ENCODE data around the gene SCN4B.

SCN4B gene

DNA sequence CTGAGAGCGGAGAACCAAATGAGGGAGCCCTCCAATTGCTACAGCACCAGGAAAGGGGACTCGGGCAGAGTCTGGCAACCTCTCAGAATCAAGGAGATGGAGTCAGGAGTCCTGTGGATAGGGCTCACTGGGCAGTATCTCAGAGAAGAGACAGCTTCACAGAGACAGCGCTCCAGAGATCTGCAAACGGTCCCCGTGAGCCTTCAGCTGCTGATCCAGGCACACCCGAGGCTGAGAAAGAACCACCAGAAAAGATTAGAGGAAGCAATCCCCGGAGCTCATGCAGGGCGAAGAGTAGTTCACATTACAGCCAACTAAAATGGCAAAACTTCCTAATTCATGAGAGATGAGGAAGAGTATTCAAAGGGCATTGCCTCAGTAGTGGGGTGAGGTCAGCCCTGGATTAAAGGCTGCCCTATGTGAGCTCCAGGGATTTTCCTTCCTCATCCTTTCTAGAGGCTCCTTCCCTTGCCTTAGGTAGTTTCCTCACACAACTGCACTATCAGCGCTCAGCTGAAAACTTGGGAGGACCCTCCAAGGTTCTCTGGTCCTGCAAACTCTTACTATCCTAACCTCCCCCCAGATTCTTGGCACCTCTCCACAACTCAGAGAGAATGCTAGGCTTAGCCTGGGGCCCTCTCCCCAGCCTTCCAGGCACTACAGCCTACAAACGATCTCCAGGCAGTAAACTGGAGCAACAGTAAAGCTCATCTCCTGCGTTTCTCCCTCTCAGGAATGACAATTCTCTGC is 23.7 kb downstream of the SCN4B start:
- no peak for DNase-seq

DNA sequence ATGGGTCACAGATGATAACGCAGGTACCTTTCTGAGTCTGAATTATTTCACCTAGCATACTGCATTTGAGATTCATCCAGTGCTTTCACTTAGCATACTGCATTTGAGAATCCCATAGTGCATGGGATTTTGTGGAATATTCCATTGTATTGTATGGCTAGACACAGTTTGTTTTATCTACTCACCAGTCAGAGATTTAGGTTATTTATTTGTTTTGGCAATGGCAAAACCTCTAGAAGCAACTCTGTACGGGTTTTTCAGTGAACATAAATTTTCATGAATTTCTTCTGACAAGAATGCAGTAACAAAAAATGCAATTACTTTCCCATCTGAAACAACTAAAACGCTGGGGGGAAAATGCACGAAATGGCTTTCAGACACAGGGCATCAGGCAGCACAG is 24.3 kb downstream of the SCN4B start:
- DNase-seq, result no peak

DNA sequence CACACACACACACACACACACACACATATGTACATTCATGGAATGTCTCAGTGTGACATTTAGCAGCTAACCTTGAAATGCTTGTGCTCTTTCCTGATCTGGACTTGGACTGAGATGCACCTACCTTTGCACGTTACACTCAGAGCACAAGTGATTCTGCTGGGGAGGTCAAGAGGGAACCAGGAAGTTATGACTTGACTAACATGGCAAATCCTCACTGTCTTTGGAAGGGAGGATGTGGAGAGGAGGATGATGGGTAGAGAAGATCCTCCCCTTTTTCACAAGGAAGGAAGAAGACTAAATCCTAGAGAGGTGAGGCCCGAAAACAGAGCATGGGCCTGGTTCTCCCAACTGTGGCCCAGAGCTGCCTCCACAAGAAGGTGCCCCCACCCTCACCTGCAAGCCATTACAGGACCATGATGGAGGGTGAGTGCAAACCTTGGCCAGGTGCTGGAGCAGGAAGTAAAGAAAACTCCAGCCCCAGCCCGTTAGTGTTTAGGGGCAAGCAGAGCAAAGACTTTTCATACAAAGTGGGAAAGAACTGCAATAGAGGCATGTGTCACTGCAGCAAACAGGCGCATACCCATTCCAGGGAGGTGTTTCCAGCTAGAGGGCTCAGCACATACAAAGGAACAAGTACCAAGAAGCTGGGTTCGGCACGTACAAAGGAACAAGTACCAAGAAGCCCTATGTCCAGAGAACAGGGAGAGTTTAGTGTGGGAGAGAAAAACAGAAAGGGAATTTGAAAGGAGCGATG is 26.4 kb downstream of the SCN4B start:
- DNase-seq, result no peak

DNA sequence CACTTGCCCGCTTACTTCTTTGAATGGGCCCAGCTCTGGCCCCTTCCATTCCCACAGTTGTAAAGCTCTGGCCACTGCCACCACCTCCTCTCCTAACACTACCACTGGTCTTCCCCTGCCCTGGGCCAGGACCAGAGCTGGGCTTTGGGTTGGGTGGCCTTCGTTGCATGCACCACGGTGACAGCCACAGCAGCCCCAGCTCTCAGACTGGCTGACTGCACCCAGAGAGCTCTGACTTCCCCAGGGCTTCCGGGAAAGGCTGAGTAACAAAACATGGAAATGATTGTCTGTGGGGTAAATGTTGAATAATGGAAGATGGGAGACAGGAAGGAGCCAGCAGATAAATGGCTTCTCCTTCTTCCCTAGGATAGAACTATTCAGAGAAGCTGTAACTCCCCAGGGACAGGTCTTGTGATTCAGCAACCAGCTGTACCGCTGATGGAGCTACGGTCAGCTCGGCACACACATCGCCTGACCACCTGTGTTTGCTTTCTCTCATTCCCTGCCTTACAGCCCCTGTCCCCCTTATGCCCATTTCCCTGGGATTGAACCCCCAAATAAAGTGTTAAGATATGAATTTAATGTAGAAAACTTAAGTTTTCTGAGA is 27.6 kb downstream of the SCN4B start:
- DNase-seq, result no peak

DNA sequence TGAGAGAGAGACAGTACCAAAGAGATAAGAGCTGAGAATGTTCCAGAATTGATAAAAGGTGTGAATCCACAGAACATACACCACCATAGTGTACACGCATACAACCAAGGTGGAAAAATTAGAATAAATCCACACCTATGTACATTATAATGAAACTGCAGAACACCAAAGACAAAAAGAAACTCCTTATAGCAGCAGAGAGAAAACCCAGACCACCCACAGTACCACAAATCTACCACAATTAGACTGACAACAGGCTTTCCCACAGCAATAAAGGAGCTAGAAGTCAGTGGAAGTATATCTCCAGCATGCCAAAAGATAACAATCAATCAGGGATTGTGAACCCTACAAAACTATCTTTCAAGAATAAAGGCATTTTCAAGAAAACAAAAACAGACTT is 31.8 kb downstream of the SCN4B start:
- no peak for DNase-seq

DNA sequence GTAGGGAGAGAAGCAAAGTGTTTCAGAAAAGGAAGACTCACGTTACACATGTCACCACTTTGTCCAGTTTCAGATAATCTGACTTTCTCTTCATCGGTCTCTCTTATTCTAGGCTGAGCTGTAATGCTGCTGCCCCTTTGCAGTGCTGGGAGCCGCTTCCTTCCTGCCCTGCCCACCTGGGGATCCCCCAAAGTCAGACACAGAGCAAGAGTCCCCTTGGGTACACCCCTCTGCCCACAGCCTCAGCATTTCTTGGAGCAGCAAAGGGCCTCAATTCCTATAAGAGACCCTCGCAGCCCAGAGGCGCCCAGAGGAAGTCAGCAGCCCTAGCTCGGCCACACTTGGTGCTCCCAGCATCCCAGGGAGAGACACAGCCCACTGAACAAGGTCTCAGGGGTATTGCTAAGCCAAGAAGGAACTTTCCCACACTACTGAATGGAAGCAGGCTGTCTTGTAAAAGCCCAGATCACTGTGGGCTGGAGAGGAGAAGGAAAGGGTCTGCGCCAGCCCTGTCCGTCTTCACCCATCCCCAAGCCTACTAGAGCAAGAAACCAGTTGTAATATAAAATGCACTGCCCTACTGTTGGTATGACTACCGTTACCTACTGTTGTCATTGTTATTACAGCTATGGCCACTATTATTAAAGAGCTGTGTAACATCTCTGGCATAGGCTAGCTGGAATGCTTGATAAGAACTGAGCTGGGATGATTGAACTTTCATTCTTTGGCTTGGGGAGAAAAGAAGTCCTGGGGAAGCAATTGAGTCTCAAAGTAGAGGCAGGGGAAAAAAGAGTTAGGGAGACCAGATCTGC is 34.6 kb downstream of the SCN4B start:
- DNase-seq, result no peak

DNA sequence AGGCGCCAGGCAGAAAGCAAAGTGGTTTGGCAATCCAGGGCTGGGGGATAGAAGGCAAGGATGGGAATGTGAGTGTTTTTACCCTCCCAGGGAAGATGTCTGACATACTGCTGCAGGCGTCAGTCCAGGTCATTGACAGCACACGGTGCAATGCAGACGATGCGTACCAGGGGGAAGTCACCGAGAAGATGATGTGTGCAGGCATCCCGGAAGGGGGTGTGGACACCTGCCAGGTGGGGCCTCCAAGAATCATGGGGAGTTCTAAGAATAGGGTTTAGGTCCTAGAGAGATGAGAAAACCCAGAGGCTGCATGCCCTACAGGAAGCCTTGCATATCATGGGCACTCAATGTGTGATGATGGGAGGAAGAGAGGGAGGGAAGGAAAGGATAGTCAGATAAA is 37.6 kb downstream of the SCN4B start:
- no peak for DNase-seq

DNA sequence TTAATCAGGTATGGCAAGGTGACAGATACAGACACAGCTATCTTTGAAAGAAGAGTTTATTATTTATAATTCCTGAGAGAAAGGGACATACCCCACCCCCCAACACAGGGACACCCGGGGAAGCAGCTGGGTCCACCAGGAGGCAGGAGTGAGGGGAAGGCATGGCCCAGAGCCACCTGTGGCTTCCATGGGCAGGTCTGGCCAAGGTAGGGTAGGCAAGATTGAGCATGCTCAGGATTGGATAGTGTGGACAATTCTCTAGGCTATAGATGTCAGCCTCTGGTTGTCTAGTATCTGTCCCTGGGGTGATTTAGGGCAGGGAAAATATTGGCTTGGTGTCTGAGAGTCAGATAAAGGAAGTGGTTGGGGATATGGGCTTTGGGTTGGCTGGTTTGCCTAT is 38.4 kb downstream of the SCN4B start:
- no peak for DNase-seq

DNA sequence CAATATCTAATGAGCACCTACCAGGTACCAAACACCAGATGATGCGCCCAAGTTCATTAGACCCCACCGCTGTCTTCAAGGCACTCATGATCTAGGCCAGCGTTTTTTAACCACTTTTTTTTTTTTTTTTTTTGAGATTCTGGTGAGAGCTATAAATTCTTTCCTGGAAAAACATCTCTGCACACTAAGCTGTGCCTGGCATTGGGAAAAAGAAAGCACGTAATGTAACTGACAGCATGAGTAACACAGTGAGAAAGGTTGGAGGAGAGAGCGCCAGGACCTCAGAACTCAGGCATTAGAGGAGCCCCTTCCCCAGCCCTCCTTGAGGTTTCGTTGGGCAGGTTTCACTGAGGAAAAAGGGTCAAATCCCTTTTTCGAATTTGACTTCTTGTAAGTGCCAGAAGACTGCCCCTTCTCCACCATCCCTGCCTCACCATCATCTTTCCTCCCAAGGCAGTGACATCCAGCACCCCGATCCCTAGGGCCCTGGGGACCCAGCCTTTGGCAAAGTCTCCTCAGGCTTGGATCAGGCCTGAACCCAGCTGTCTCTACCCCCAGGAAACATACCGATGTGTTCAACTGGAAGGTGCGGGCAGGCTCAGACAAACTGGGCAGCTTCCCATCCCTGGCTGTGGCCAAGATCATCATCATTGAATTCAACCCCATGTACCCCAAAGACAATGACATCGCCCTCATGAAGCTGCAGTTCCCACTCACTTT is 39.8 kb downstream of the SCN4B start:
- DNase-seq, result no peak

DNA sequence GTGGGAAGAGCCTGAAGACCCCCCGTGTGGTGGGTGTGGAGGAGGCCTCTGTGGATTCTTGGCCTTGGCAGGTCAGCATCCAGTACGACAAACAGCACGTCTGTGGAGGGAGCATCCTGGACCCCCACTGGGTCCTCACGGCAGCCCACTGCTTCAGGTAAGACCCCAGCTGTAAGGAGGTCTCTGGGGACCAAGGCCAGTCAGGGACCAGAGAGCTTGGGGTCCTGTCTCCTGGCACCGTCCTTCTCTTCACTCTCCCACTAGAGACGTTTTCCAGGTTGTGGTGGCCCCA is 40.9 kb downstream of the SCN4B start:
- no peak for DNase-seq

DNA sequence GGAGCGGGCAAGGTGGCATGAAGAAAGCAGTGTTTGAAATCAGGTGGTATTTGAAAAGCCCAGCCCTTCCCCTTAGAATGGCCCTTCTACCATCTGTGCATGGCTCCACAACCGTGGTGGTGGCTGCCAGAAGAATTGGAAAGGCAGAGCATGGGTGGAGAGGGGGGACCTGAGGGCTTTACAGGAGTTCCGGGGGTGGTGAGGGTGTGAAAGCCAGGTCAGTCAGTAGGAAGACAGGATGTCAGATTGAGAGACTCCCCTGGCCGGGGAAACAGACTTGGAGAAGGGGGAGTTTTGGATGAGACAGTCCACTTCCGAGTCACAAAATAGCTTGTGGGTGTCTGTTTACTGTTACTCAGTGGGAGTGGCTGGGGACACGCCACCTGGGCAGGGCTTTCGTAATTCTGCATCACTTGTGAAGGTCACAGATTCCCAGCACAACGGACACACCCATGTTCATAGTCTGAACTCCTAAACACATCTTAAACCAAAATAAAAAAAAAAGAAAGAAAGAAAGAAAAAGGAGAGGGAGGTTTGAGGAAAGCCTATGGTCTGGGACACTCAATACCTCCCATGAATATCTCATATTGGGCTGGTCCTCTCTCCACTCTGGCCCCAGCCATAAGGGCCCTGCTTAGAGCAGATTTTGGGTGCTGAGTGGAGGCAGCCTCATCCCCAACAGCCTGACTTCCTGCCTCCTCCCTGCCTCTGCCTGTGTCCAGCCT is 41.4 kb downstream of the SCN4B start:
- no peak for DNase-seq

DNA sequence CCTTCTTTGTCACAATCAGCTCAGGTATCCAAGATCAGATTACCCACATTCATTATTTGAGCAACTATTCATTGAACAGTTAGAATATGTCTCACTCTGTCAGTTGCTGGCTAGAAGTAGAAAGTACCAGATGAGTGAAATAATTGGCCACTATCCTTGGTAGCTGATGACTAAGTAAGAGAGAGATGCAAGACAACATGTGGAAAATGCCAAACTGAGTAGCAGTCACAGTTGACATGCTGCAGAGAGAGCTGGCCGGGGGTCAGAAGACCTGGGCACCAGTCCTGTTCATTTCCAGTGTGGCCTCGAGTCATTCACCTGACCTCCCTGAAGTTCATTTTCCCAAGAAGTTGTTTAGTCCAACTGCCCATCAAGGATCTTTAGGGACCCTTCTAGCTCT is 43.4 kb downstream of the SCN4B start:
- no peak for DNase-seq

DNA sequence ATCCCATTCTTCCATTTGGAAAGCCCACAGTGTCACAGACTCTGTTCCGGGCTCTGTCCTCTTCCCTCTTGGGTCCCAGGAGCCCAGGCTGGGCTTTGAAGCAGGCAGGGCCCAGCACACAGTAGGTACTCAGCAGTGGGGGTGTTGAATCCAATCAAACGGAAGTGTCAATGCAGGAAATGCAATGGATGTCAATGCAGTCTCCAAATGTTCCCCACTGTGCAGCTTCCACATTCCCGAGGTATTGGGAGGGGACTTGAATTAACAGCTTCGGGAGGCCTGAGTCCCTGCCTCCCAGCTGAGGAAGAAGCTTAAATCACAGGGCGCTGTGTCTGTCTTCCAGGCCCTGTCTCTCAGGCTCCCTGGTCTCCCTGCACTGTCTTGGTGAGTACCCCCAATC is 44.1 kb downstream of the SCN4B start:
- DNase-seq, result no peak

DNA sequence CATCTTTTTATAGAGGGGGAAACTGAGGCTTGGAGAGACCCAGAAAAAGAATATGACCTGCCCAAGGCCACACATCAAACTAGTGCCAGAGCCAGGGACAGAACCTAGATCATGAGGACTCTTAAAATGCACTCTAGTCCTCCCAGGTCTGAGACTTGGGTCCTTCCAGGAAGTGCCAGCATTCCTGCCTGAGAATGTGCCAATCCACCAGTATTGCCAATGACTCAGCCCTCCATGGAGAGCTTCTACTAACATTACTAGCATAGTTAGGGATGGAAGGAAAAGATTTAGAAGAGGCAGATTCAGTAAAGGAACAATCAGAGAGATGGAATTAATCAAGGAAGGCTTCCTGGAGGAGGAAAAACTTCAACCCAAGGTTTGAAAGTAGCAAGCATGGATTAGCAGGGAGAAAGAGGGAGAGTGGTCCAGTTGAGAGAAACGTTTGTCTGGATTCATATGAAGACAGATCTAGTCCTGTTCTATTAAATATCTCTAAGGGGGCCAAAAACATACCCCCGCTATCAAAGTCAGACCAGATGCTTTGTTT is 45.8 kb downstream of the SCN4B start:
- DNase-seq, result no peak

DNA sequence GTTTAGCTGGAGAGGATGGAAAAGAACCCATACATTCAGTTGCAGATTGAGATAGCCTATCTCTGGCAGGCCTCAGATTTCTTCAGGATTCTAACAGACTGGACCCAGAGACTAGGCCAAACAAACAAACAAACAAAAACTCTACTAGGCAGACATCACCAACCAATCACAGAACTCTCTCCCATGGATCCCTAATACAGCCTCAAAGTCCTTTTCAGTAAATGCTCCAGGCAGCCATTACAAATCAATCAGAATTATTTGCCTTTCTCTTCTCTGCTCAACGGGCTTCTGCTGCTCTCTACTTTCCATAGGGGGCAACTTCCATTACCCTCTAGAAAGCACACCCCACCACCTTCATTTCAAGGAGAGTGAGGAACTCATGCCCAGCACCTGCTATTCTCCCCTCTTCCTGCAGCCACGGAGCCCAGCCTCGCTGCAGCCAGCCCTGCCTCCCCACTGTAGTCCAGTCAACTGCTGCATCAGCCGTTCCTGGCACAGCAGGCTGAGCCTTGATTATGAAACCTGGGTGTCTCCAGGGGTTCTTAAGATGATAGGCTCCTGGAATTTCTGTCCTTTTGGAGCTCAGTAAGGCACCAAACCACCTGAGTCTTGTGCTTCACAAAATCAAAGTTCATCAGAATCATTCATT is 46.8 kb downstream of the SCN4B start:
- no peak for DNase-seq

DNA sequence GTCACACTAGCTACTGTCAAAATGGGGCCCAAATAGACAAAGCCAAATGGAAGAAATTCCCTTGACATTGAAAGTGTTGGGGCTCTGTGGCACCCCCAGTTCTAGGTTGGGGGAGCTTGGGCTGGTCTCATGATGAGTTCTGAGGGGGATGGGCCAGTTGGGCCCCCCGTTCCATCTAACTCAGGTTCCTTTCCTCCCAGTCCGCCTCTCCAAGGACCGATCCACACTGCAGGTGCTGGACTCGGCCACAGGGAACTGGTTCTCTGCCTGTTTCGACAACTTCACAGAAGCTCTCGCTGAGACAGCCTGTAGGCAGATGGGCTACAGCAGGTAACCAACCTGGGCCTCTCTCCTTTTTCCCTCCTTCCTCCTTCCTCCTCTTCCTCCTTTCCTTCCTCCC is 48.1 kb downstream of the SCN4B start:
- no peak for DNase-seq

DNA sequence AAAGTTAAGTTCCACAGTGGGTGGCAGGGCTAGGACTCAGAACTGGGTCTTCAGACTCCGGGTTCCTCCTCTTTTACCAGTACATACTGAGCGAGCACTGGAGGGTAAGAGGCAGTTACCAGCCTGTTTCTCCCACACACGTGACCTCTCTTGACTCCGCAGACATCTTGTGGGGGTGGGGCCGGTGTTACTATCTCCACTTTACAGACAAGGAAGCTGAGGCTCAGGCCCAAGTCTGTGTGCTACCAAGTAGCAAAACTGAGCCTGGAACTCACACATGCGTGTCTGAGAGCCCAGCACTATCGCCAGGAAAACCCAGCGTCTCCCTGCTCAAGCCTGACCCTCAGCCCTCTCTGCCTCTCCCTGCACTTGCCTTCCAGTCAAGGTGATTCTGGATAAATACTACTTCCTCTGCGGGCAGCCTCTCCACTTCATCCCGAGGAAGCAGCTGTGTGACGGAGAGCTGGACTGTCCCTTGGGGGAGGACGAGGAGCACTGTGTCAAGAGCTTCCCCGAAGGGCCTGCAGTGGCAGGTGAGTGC is 49.8 kb downstream of the SCN4B start:
- no peak for DNase-seq

DNA sequence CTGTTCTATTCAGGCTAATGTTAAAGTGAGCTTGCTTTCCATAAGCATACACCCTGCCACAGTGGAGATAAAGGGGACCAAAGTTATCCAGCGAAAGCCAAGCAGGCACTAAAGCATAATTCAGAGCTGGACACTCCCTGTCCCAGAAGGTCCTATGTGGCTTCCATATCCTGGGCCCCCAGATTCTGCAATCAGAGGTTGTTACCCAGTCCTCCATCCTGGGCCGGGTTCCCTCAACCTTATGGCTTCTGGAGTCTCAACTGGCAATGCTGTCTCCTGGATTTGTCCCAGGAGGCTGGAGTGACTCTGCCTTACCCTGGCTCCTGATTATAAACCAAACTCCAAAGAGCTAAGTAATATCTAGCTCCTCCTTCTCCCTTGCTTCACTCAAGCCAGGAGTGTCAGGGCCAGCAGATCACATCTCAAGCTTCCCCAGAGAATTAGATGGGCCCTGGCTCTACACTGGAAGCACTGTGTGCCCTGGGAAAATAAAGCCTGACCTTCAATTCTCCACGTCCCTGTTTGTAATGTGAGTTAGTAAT is 51.9 kb downstream of the SCN4B start:
- DNase-seq, result no peak

DNA sequence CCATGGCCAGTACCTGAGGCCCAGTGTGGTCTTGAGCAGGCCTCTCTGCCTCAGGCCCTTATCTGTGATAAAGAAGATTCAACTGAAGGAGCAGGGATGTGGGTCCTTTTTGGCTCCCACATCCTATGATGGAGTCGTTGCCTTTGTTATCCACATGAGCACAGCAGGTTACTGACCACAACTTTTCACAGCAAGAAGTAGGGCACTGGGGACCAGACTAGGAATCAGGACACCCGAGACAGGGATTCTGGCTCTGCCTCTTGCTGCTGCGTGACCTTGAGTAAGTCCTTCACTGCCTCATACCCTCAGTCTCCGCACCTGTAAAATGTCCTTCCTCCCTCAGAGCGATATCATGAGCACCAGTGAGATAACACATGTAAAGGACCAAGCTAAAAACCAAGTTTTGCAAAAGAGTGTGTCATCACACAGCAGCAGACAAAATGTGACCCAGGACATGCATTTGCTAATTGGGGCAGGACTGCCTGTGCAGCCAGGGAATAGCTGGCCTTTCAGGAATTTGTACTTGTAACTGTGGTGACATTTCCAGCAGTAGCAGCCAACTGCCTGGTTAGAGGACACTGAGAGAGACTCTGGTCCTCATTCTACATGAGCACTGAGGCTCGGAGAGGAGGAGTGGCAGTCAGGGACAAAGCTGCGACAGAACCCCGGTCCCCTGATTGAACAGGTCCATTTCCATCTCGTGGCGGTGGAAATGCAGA is 52.6 kb downstream of the SCN4B start:
- no peak for DNase-seq
